DND-41 (cell line): Measurements from ENCODE around the gene MAB21L3.

Experiments
- ATAC-seq: fragments of 200-7000 bp; cut with Tn5 transposase; 3 replicates; pipeline ENCODE4 v1.9.1; 2021; ENCODE audit warnings: low read depth; ENCODE audit not compliant: insufficient read depth
- DNase-seq: peaks from one replicate; pipeline ENCODE4 v3.0.0-alpha.2; 2020
- H2AFZ ChIP-seq: 2 replicates; pipeline ENCODE4 v1.6.0; 2012; ENCODE audit warnings: low read depth, low read length
- H3K27ac ChIP-seq: 2 replicates; pipeline ENCODE4 v1.5.1; 2012; ENCODE audit warnings: low read length, inconsistent platforms
- H3K27me3 ChIP-seq: fragments of 200-600 bp; sonication (generic); 2 replicates; pipeline ENCODE4 v1.6.0; 2012; ENCODE audit warnings: low read length, mild to moderate bottlenecking, inconsistent platforms; ENCODE audit not compliant: insufficient read depth, poor library complexity
- H3K36me3 ChIP-seq: 2 replicates; pipeline ENCODE4 v1.5.1; 2012; ENCODE audit warnings: low read length, inconsistent platforms; ENCODE audit not compliant: insufficient read depth
- H3K4me1 ChIP-seq: 2 replicates; pipeline ENCODE4 v1.5.1; 2012; ENCODE audit warnings: mild to moderate bottlenecking, low read length; ENCODE audit not compliant: insufficient read depth
- H3K4me2 ChIP-seq: 2 replicates; pipeline ENCODE4 v1.6.0; 2012; ENCODE audit warnings: mild to moderate bottlenecking, moderate library complexity, low read length, inconsistent platforms; ENCODE audit not compliant: insufficient read depth
- H3K4me3 ChIP-seq, 2 experiments: fragments of 200-600 bp in 1 of 2; shearing (Covaris generic) in 1 of 2; 2 replicates each; pipeline ENCODE4 v1.5.1; 2012 to 2016; ENCODE audit warnings: inconsistent platforms in 2 of 2, low read length in 2 of 2, mild to moderate bottlenecking in 2 of 2, low read depth in 1 of 2, moderate library complexity in 1 of 2
- H3K79me2 ChIP-seq: 2 replicates; pipeline ENCODE4 v1.6.0; 2012; ENCODE audit warnings: low read length, inconsistent platforms; ENCODE audit not compliant: insufficient read depth
- H3K9ac ChIP-seq: 2 replicates; pipeline ENCODE4 v1.6.0; 2012; ENCODE audit warnings: low read depth, mild to moderate bottlenecking, inconsistent platforms, low read length, moderate library complexity
- H3K9me3 ChIP-seq: 2 replicates; pipeline ENCODE4 v1.5.1; 2012; ENCODE audit warnings: low read length, moderate library complexity, mild to moderate bottlenecking, inconsistent platforms; ENCODE audit not compliant: insufficient read depth, severe bottlenecking
- H4K20me1 ChIP-seq: 2 replicates; pipeline ENCODE4 v1.6.0; 2012; ENCODE audit warnings: low read length; ENCODE audit not compliant: insufficient read depth
- EZH2 ChIP-seq: IDR thresholded peaks from 3 replicates; pipeline ENCODE4 v1.6.1; 2012; ENCODE audit warnings: borderline replicate concordance, low read depth, mild to moderate bottlenecking, moderate library complexity, low read length, inconsistent platforms; ENCODE audit not compliant: severe bottlenecking
- TF ChIP-seq, protein P1 (sequence below): IDR thresholded peaks from 2 replicates; pipeline ENCODE4 v1.5.1; 2012; ENCODE audit warnings: borderline replicate concordance, low read length, moderate library complexity, mild to moderate bottlenecking; ENCODE audit not compliant: poor library complexity, severe bottlenecking; ENCODE audit errors: extremely low read depth

MAB21L3 gene

GRCh38 chr1:116129537-116129936, 18.3 kb downstream of the MAB21L3 start:
- no peaks in the 10 kb centered on the region for H3K4me1 ChIP-seq
- TF ChIP-seq EZH2 = no peak
- TF ChIP-seq, protein P1, sequence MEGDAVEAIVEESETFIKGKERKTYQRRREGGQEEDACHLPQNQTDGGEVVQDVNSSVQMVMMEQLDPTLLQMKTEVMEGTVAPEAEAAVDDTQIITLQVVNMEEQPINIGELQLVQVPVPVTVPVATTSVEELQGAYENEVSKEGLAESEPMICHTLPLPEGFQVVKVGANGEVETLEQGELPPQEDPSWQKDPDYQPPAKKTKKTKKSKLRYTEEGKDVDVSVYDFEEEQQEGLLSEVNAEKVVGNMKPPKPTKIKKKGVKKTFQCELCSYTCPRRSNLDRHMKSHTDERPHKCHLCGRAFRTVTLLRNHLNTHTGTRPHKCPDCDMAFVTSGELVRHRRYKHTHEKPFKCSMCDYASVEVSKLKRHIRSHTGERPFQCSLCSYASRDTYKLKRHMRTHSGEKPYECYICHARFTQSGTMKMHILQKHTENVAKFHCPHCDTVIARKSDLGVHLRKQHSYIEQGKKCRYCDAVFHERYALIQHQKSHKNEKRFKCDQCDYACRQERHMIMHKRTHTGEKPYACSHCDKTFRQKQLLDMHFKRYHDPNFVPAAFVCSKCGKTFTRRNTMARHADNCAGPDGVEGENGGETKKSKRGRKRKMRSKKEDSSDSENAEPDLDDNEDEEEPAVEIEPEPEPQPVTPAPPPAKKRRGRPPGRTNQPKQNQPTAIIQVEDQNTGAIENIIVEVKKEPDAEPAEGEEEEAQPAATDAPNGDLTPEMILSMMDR = no peak
- no peak overlapping the region for H3K4me3 ChIP-seq
- H4K20me1 ChIP-seq = no peaks in the 10 kb centered on the region
- H3K9me3 ChIP-seq = no peaks in the 10 kb centered on the region
- H3K79me2 ChIP-seq = no peaks in the 10 kb centered on the region
- peaks cover 5% of the 10 kb centered on the region for H3K27me3 ChIP-seq
- no peaks in the 10 kb centered on the region for H3K36me3 ChIP-seq
- no peak overlapping the region for H3K4me2 ChIP-seq
- ATAC-seq (no peak), DNase-seq (no peak)
- no peak overlapping the region for H3K27ac ChIP-seq
- H2AFZ ChIP-seq = no peak overlapping the region
- H3K9ac ChIP-seq = no peak overlapping the region

DNA sequence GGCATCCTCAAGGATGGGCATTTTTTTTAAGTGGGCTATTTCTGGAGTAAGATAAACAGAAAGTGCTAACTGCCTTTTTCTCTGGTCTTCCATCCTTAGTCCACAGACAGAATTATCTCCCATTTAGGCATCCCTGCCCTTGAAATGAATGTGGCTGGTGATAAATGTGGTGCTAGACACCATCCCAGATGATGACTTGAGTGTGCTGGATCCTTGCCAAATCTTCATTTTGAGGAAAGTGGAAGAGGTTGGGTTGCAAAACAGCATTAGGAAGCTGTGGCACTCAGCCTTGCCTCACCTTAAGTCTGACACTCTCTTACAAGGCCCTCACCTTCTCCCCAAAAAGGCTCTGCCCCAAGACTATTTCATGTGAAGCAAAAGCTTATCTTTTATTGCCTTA, 19.2 kb downstream of the MAB21L3 start:
- TF ChIP-seq, protein P1 = no peak
- no peak for TF ChIP-seq EZH2
- DNase-seq (no peak), ATAC-seq (no peak)
- H3K4me1 ChIP-seq = no peaks in the 10 kb centered on the region
- no peak overlapping the region for H3K4me2 ChIP-seq
- no peaks in the 10 kb centered on the region for H4K20me1 ChIP-seq
- no peaks in the 10 kb centered on the region for H3K9me3 ChIP-seq
- H3K9ac ChIP-seq = no peak overlapping the region
- H3K36me3 ChIP-seq = no peaks in the 10 kb centered on the region
- no peak overlapping the region for H3K4me3 ChIP-seq
- no peak overlapping the region for H3K27ac ChIP-seq
- H3K27me3 ChIP-seq = peaks cover 5% of the 10 kb centered on the region
- H3K79me2 ChIP-seq = no peaks in the 10 kb centered on the region
- no peak overlapping the region for H2AFZ ChIP-seq

DNA sequence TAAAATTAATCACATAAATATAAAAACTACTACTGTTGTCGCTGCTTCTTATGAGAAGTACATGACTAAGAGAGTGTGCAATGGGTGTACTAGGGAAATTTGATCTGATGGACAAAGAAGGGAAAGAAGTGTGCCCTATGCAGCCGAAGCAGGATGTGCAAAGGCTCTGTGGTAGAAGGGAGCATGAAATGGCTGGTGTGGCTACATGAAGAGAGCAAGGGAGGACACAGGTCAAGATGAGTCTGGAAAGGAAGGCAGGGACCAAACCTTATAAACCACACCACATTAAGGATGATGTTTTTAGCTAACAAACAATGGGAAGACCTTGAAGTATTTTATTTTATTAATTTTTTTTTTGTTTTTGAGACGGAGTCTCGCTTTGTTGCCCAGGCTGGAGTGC, 20.0 kb downstream of the MAB21L3 start:
- ATAC-seq (no peak), DNase-seq (no peak)
- H3K27me3 ChIP-seq = peaks cover 5% of the 10 kb centered on the region
- TF ChIP-seq EZH2 = no peak
- TF ChIP-seq, protein P1 = no peak
- no peak overlapping the region for H3K9ac ChIP-seq
- no peak overlapping the region for H3K4me2 ChIP-seq
- no peaks in the 10 kb centered on the region for H3K4me1 ChIP-seq
- H3K9me3 ChIP-seq = no peaks in the 10 kb centered on the region
- no peak overlapping the region for H3K4me3 ChIP-seq
- H2AFZ ChIP-seq = no peak overlapping the region
- H3K79me2 ChIP-seq = no peaks in the 10 kb centered on the region
- no peaks in the 10 kb centered on the region for H4K20me1 ChIP-seq
- H3K27ac ChIP-seq = no peak overlapping the region
- no peaks in the 10 kb centered on the region for H3K36me3 ChIP-seq
